K562 (cell line): ENCODE data around the gene SOWAHA. TPM values are rescaled to one million over a fixed set of nuclear protein-coding genes. Genes with fewer than 3 reads are reported as not detected.

Experiments used
- CREM ChIP-seq: IDR thresholded peaks from 2 replicates; pipeline ENCODE4 v1.6.1; 2014; ENCODE audit warnings: antibody characterized with exemption, low read depth
- E2F1 ChIP-seq: sonication (generic); formaldehyde crosslinking; IDR thresholded peaks from 2 replicates; pipeline ENCODE4 v1.8.1; 2023; ENCODE audit warnings: mild to moderate bottlenecking, missing genetic modification reagents, moderate library complexity
- KAT2B ChIP-seq: IDR thresholded peaks from one replicate; pipeline ENCODE4 v1.6.1; 2012; ENCODE audit warnings: low read depth, mild to moderate bottlenecking, control low read depth, inconsistent platforms, low read length, moderate library complexity
- REST ChIP-seq, 2 experiments: fragments of 450-650 bp; formaldehyde crosslinking in 1 of 2; IDR thresholded peaks; 2 replicates each; pipeline versions ENCODE4 v1.4.0 to v1.6.1; 2014 to 2020; ENCODE audit warnings: mild to moderate bottlenecking in 2 of 2, borderline replicate concordance in 1 of 2, low read depth in 1 of 2
- SIRT6 ChIP-seq: IDR thresholded peaks from one replicate; pipeline ENCODE4 v1.6.1; 2012; ENCODE audit warnings: low read depth, mild to moderate bottlenecking, control low read depth, inconsistent platforms, low read length, moderate library complexity
- SRSF9 ChIP-seq: fragments of 200-400 bp; formaldehyde crosslinking; IDR thresholded peaks from 2 replicates; pipeline ENCODE4 v1.6.1; 2017; ENCODE audit warnings: low read depth, low read length, borderline replicate concordance
- TCF7 ChIP-seq: sonication (generic); IDR thresholded peaks from 2 replicates; pipeline ENCODE4 v1.6.1; 2016; ENCODE audit warnings: antibody characterized with exemption, borderline replicate concordance
- XRCC4 ChIP-seq: IDR thresholded peaks from one replicate; pipeline ENCODE4 v1.6.1; 2011; ENCODE audit not compliant: insufficient read depth, insufficient read length; ENCODE audit errors: extremely low read depth
- ZBTB2 ChIP-seq: fragments of 450-650 bp; IDR thresholded peaks from 2 replicates; pipeline ENCODE4 v1.6.1; 2016; ENCODE audit warnings: antibody characterized with exemption
- ZNF436 ChIP-seq: fragments of 250-450, 450-650 bp; sonication (Bioruptor Pico); formaldehyde crosslinking; IDR thresholded peaks from 2 replicates; pipeline ENCODE4 v1.7.0; 2020; ENCODE audit warnings: mild to moderate bottlenecking
- polyA plus RNA-seq, 8 experiments: library from polyadenylated mRNA; depleted of rRNA in 4 of 8; stranded (reverse) in 5 of 8; unstranded in 3 of 8; fragments of >200 nt; fragmentation: Nextera tagmentation in 2 of 8; fragmentation: Illumina TruSeq in 1 of 8; extraction: Ambion mirVana in 2 of 8; extraction: Trizol in 1 of 8; gene quantifications; 2 replicates each; pipeline versions ENCODE4 v1.2.1 to v1.2.3, GENCODE V29; 2011 to 2014; ENCODE audit warnings: inconsistent platforms in 1 of 8, missing spikeins in 1 of 8
- total RNA-seq, 7 experiments: library from RNA; depleted of rRNA in 6 of 7; stranded (reverse); fragments of >200 nt in 6 of 7; fragmentation: Illumina TruSeq in 2 of 7; extraction: Trizol in 2 of 7; gene quantifications; 2 replicates each; pipeline versions ENCODE4 v1.2.1 to v1.2.3, GENCODE V29; 2011 to 2021; ENCODE audit warnings: low replicate concordance in 1 of 7
- TF ChIP-seq, protein P1 (sequence below): fragments of 250-450 bp; sonication (Bioruptor Pico); IDR thresholded peaks from 2 replicates; pipeline ENCODE4 v1.8.0; 2021; ENCODE audit warnings: moderate library complexity, mild to moderate bottlenecking, inconsistent platforms
- TF ChIP-seq, protein P2 (sequence below): fragments of 450-650 bp; formaldehyde crosslinking; IDR thresholded peaks from 2 replicates; pipeline ENCODE4 v1.4.0; 2020; ENCODE audit warnings: mild to moderate bottlenecking, mixed read lengths

SOWAHA gene
- total and polyA plus RNA-seq, 9 of the 15 experiments (the other 6 are each of a cell fraction or from before 2014, with no cell fraction given), result not detected

GRCh38 chr5:132790201-132790865, 22.8 kb upstream of the SOWAHA start (continued):
- TF ChIP-seq REST (IDR thresholded peaks at IDR 0.05; ENCODE audit: borderline replicate concordance) (no peak), REST (CRISPR knock-in tag; IDR thresholded peaks at IDR 0.05; ENCODE audit: low read depth) (no peak), KAT2B (no peak), SRSF9 (no peak), TCF7 (no peak), SIRT6 (no peak), CREM (no peak), E2F1 (CRISPR knock-in tag) (no peak), ZNF436 (no peak), ZBTB2 (no peak), XRCC4 (no peak)
- TF ChIP-seq, protein P1, sequence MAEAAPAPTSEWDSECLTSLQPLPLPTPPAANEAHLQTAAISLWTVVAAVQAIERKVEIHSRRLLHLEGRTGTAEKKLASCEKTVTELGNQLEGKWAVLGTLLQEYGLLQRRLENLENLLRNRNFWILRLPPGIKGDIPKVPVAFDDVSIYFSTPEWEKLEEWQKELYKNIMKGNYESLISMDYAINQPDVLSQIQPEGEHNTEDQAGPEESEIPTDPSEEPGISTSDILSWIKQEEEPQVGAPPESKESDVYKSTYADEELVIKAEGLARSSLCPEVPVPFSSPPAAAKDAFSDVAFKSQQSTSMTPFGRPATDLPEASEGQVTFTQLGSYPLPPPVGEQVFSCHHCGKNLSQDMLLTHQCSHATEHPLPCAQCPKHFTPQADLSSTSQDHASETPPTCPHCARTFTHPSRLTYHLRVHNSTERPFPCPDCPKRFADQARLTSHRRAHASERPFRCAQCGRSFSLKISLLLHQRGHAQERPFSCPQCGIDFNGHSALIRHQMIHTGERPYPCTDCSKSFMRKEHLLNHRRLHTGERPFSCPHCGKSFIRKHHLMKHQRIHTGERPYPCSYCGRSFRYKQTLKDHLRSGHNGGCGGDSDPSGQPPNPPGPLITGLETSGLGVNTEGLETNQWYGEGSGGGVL (CRISPR knock-in tag), result no peak
- TF ChIP-seq, protein P2, sequence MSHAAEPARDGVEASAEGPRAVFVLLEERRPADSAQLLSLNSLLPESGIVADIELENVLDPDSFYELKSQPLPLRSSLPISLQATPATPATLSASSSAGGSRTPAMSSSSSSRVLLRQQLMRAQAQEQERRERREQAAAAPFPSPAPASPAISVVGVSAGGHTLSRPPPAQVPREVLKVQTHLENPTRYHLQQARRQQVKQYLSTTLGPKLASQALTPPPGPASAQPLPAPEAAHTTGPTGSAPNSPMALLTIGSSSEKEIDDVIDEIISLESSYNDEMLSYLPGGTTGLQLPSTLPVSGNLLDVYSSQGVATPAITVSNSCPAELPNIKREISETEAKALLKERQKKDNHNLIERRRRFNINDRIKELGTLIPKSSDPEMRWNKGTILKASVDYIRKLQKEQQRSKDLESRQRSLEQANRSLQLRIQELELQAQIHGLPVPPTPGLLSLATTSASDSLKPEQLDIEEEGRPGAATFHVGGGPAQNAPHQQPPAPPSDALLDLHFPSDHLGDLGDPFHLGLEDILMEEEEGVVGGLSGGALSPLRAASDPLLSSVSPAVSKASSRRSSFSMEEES (CRISPR knock-in tag), result no peak
